HFF-Myc (cell line): Measurements from ENCODE around the gene SAG.
"Not testable (repeated sequence)": the region's sequence is repeated elsewhere in the genome, so short reads cannot be mapped to it uniquely, and the experiment has no call there.

ENCODE experiments used
- DNase-seq: peaks from one replicate; pipeline ENCODE4 v3.0.0-alpha.2; 2011; ENCODE audit warnings: low read depth; ENCODE audit errors: extremely low read depth
- H3K4me3 ChIP-seq: replicated peaks from 2 replicates; pipeline ENCODE4 v1.5.1; 2011; ENCODE audit warnings: low read depth, mild to moderate bottlenecking, control low read depth, low read length
- CTCF ChIP-seq: IDR thresholded peaks from 2 replicates; pipeline ENCODE4 v1.5.1; 2012; ENCODE audit warnings: mild to moderate bottlenecking, low read depth, low read length, control low read depth; ENCODE audit errors: missing control alignments

The SAG gene

GRCh38 chr2:233371641-233372040, 64.0 kb downstream of the SAG start:
- no peak for DNase-seq
- no peak for TF ChIP-seq CTCF
- no peak overlapping the region for H3K4me3 ChIP-seq

GRCh38 chr2:233372855-233373254, 65.2 kb downstream of the SAG start:
- H3K4me3 ChIP-seq: no peak overlapping the region
- DNase-seq: no peak
- TF ChIP-seq CTCF: no peak

GRCh38 chr2:233373316-233373715, 65.7 kb downstream of the SAG start:
- TF ChIP-seq CTCF: no peak
- DNase-seq: no peak
- H3K4me3 ChIP-seq: no peak overlapping the region

GRCh38 chr2:233374776-233375175, 67.2 kb downstream of the SAG start:
- not testable (repeated sequence) for H3K4me3 ChIP-seq

GRCh38 chr2:233375490-233376314, 68.1 kb downstream of the SAG start:
- H3K4me3 ChIP-seq: no peak overlapping the region
- TF ChIP-seq CTCF: no peak
- DNase-seq: no peak

More at GRCh38 chr2:233374776-233375175, 67.2 kb downstream of the SAG start:
- not testable (repeated sequence) for DNase-seq

GRCh38 chr2:233379034-233379433, 71.4 kb downstream of the SAG start:
- H3K4me3 ChIP-seq: no peak overlapping the region
- no peak for DNase-seq
- no peak for TF ChIP-seq CTCF

GRCh38 chr2:233379441-233379840, 71.8 kb downstream of the SAG start:
- H3K4me3 ChIP-seq: no peak overlapping the region
- no peak for DNase-seq
- TF ChIP-seq CTCF: no peak
